Muscle layer of colon (tissue), 2 donors: ENCODE data around the gene LRP8.

Source experiments
- H3K27ac ChIP-seq: one replicate; pipeline ENCODE4 v1.7.0; 2013; ENCODE audit warnings: low read depth, mild to moderate bottlenecking, low read length, moderate library complexity
- H3K27me3 ChIP-seq, 2 donors: one replicate each; pipeline ENCODE4 v1.7.0; 2013; ENCODE audit warnings: low read length in 2 of 2, mild to moderate bottlenecking in 2 of 2; ENCODE audit not compliant: insufficient read depth in 2 of 2, control insufficient read depth in 1 of 2
- H3K36me3 ChIP-seq: one replicate; pipeline ENCODE4 v1.7.0; 2013; ENCODE audit warnings: mild to moderate bottlenecking, low read length; ENCODE audit not compliant: insufficient read depth
- H3K4me1 ChIP-seq: one replicate; pipeline ENCODE4 v1.7.0; 2013; ENCODE audit warnings: mild to moderate bottlenecking, low read length; ENCODE audit not compliant: insufficient read depth
- H3K4me3 ChIP-seq, 2 donors: one replicate each; pipeline ENCODE4 v1.7.0; 2013; ENCODE audit warnings: low read length in 2 of 2, low read depth in 1 of 2, mild to moderate bottlenecking in 1 of 2, moderate library complexity in 1 of 2
- H3K9ac ChIP-seq: one replicate; pipeline ENCODE4 v1.7.0; 2013; ENCODE audit warnings: low read length
- H3K9me3 ChIP-seq: one replicate; pipeline ENCODE4 v1.7.0; 2013; ENCODE audit warnings: mild to moderate bottlenecking, low read length
- donor health status: abdominal sarcoma.
- donor health status: Adenocarcinoma of cecum.

LRP8 gene

DNA sequence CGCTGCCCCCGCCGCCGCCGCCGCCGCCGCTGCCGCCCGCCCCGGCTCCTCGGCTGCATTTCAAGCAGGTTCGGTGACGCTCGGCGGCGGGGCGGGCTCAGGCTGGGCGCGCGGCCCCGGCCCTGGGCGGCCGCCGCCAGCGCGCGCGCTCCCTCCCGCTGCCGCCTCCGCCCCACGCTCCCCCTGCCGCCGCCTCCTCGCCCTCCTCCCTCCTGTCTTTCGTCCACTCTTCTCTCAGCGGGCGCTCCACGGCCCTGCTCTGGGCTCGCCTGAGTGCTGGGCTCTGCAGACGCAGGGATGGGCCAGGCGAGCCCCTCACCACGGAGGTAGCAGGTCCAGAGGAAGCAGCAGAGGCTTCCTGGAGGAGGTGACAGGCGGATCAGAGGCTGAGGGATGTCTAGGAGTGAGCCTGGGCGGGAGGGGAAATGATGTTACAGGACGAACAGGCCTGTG lies at the start of gene LRP8:
Gene LRP8, minus strand, starts transcription at position 62 of the 453 bp plus-strand sequence. CDS start 158 bp downstream, outside the sequence.
- Histone ChIP-seq H3K9me3 (no peaks in the 10 kb centered on the region), H3K27me3 (no peaks in the 10 kb centered on the region), H3K36me3 (no peaks in the 10 kb centered on the region), H3K4me3 (peak within 1 kb of the TSS; percentile 67 to 80), H3K9ac (no peak within 1 kb of the TSS), H3K27ac (peak within 1 kb of the TSS; percentile 52), H3K4me1 (peaks cover 13% of the 10 kb centered on the region)

DNA sequence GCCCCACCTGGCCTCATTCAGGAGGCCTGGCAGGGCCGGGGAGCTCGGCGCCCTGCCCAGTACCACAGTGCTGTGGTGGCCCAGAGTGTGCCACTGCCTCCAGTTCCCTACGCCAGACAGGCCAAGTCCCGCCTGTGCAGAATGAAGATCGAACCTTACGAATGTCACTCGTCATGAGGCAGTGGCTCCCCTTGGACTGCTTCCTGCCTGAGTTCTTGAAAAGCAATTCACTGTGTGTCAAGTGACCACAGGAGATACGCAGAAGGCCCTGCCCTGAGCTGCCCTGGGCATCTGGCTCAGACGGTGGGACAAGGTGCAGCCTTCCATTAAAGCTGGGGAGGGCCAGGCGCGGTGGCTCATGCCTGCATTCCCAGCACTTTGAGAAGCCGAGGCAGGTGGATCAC lies 49.6 kb upstream of the LRP8 start:
- Histone ChIP-seq H3K4me3 (no peak overlapping the region), H3K4me1 (no peaks in the 10 kb centered on the region), H3K27ac (no peak overlapping the region), H3K27me3 (no peaks in the 10 kb centered on the region), H3K9ac (no peak overlapping the region), H3K36me3 (no peaks in the 10 kb centered on the region), H3K9me3 (no peaks in the 10 kb centered on the region)

DNA sequence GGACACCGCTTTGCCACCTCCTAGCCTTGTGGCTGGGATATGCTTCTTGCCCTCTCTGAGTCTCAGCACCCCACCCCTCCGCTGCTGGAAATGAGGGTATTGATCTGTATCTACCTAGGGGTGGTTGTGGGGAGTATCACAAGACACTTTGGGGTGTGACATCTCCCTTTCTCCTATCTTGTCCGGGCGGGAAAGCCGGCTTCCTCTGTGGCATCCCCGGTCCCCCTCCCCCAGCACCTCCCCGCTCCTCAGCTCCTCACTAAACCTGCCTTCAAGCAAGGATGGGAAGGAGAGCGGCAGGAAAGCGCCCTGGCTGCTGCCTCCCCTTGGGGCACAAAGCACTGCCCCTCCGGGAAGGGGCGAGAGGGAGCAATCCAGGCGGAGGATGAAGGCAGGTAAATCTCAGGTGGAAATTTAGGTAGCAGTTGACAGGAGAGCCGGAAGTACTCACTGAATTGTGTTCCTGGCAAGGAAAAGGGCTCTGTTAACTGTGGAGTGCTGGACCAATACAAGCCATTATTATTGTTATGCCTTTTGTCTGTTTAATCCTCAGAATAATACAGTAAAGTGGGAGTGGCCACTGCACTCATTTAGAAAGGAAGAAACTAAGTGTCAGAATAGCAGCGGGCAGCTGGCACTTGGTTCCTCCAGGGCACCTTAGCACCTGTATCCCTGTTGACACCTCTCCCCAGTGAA lies 49.0 kb upstream of the LRP8 start:
- H3K27ac ChIP-seq, result no peak overlapping the region
- H3K9me3 ChIP-seq, result no peaks in the 10 kb centered on the region
- H3K27me3 ChIP-seq, result no peaks in the 10 kb centered on the region
- no peak overlapping the region for H3K4me3 ChIP-seq
- no peaks in the 10 kb centered on the region for H3K4me1 ChIP-seq
- no peaks in the 10 kb centered on the region for H3K36me3 ChIP-seq
- no peak overlapping the region for H3K9ac ChIP-seq

DNA sequence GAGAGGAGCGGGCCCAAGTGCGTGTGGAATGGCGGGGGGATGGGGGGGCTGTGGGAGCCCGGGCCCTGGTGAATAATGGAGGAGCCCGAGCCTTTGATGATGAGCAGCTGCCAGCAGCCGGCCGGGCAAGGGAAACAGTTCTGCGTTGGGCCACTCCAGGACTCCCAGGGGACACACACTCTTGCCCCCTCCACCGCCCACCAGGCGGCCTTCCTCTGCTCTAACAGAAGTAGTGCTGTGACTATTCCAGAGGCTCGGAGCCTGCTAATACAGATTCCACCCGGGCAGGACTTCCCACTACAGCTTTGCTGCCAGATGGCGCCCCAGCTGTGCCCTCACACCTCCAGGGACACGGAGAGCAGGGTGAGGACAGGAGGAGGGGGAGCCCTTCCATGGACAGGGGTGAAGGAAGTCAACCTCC lies 48.2 kb upstream of the LRP8 start:
- Histone ChIP-seq H3K27me3 (no peaks in the 10 kb centered on the region), H3K4me3 (no peak overlapping the region), H3K9me3 (no peaks in the 10 kb centered on the region), H3K9ac (no peak overlapping the region), H3K4me1 (no peaks in the 10 kb centered on the region), H3K27ac (no peak overlapping the region), H3K36me3 (no peaks in the 10 kb centered on the region)

DNA sequence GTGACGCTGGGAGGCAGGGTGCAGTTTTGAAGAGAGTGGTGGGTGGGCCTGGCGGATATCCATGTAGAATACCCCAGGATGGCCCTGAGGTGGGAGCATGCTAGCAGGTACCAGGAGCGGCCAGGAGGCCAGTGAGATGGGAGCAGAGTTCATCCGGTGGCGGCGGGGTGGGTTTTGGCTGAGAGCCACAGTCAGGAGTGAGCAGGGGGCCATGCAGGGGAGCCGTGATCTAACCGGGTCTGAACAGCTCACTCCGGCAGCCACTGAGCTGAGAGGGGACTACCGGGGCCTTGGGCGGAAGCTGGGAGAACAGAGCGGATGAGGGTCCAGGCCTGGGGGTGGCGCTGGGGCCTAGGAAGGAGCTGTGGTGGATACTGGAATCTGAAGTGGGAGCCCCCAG lies 47.6 kb upstream of the LRP8 start:
- no peaks in the 10 kb centered on the region for H3K4me1 ChIP-seq
- H3K27ac ChIP-seq, result no peak overlapping the region
- H3K27me3 ChIP-seq, result no peaks in the 10 kb centered on the region
- no peak overlapping the region for H3K9ac ChIP-seq
- H3K9me3 ChIP-seq, result no peaks in the 10 kb centered on the region
- H3K36me3 ChIP-seq, result no peaks in the 10 kb centered on the region
- H3K4me3 ChIP-seq, result no peak overlapping the region

DNA sequence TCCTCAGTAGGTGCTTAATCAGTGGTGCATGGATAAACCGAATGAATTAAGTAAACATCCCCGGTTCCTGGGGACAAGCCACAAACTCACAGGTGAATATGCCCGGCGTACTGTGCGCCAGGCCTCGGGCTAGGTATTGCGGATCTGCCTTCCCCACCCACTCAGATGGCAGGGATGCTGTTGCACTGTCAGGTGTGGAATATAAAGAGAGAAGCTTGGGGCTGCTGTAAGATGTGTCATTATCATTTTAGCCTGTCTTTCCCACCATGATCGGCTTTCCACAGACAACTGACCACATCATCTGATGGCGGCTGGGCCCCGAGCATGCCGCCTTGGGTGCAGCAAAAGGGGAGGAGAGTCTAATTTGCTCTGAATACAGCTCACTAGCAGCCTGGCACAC lies 45.4 kb upstream of the LRP8 start:
- no peaks in the 10 kb centered on the region for H3K4me1 ChIP-seq
- H3K36me3 ChIP-seq, result no peaks in the 10 kb centered on the region
- no peaks in the 10 kb centered on the region for H3K9me3 ChIP-seq
- no peak overlapping the region for H3K4me3 ChIP-seq
- no peak overlapping the region for H3K9ac ChIP-seq
- no peak overlapping the region for H3K27ac ChIP-seq
- no peaks in the 10 kb centered on the region for H3K27me3 ChIP-seq

DNA sequence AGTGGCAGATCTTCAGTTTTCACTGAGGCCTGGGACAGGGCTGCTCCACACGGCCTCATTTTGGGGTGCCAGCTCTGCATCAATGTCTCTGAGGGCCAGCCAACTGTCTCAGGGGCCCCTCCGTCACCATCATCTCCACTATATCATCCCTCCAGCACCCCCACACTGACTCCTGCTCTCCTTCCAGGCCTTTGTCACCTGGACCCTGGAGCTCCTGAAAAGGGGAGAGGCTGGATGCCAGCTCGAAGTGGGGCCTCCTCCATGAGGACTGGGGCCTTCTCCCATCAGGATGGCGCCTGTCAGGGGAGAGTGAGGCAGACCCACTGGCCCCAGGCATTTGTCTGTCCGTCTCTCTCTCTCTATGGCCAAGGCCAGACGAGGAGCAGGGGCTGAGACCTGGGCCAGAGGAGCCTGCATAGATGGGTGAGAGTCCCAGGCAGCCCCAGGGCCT lies 44.7 kb upstream of the LRP8 start:
- no peaks in the 10 kb centered on the region for H3K27me3 ChIP-seq
- H3K9me3 ChIP-seq, result no peaks in the 10 kb centered on the region
- no peak overlapping the region for H3K27ac ChIP-seq
- no peak overlapping the region for H3K4me3 ChIP-seq
- no peak overlapping the region for H3K9ac ChIP-seq
- no peaks in the 10 kb centered on the region for H3K36me3 ChIP-seq
- H3K4me1 ChIP-seq, result no peaks in the 10 kb centered on the region

DNA sequence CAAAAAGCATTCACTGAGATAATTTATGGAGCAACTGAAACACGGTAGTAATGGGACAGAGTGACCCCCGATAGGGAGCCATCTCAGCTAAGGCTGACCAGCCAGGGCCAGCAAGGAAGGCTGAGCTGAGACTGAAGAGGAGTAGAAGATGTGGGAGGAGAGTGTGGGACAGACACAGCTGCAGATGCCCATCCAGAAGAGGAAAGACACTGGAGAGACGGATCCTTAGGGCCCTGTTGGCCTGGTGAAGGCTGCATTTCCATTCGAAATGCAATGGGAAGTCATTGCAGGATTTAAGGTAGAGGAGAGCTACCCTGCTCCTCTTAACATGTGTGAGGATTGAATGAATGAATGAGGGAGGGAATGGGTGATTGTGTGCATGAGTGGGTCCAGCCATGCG lies 44.0 kb upstream of the LRP8 start:
- no peak overlapping the region for H3K4me3 ChIP-seq
- H3K27me3 ChIP-seq, result no peaks in the 10 kb centered on the region
- H3K36me3 ChIP-seq, result no peaks in the 10 kb centered on the region
- H3K4me1 ChIP-seq, result no peaks in the 10 kb centered on the region
- no peak overlapping the region for H3K27ac ChIP-seq
- H3K9me3 ChIP-seq, result no peaks in the 10 kb centered on the region
- no peak overlapping the region for H3K9ac ChIP-seq

DNA sequence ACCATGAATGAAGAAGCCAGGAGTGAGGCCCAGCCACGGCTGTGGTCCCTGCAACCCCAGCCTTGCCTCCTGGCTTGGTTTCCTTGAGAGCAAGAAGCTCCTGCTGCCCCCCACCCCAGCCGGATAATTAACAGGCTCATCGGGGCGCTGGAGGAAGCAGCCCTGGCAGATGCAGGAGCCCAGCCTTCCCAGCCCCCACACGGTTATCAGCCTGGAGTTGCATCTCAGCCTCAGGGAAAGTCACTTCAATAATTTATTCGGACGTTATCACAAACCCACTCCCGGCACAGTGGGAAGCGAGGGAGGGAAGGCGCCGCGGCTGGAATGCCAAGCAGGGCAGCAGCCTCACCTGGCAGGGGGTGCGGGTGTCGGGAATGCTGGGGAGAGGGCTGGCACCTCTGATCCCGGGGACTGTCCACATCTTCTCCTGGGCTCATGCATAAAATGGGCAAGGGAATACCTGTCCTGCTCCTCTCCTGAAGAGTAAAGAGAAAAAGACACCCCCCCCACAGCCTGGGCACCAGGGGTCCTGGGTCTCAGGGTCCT lies 43.3 kb upstream of the LRP8 start:
- H3K36me3 ChIP-seq, result no peaks in the 10 kb centered on the region
- H3K27ac ChIP-seq, result no peak overlapping the region
- no peaks in the 10 kb centered on the region for H3K4me1 ChIP-seq
- no peaks in the 10 kb centered on the region for H3K9me3 ChIP-seq
- no peak overlapping the region for H3K4me3 ChIP-seq
- no peaks in the 10 kb centered on the region for H3K27me3 ChIP-seq
- H3K9ac ChIP-seq, result no peak overlapping the region

DNA sequence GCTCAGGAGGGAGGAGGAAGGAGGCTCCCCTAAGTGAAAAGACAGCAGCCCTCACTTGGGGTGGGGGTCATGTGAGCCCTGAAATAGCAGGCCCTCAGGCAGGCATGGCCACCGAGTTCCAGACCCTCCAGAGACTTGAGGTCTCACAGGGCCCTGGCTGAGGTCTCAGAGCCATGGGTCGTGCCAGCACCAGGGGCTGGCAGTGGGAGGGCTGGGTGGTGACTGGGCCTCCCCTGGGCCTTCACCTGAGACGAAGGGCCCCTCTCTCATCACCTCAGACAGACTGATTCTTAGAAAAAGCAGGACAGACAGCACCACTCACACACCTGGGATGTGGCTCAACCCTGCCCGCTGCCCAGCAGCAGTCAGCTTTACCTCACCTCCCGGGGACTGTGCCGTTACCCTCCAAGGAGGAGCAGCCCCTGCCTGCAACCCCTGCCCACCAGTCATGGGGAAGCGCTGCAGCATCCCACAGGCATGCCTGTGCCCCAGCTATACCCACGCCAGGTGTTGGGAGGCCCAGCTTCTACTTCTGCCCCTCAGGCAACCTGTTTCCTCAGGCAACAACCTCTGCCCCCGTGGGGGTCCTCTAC lies 42.6 kb upstream of the LRP8 start:
- no peaks in the 10 kb centered on the region for H3K27me3 ChIP-seq
- no peaks in the 10 kb centered on the region for H3K36me3 ChIP-seq
- no peak overlapping the region for H3K27ac ChIP-seq
- no peaks in the 10 kb centered on the region for H3K4me1 ChIP-seq
- no peak overlapping the region for H3K9ac ChIP-seq
- no peak overlapping the region for H3K4me3 ChIP-seq
- H3K9me3 ChIP-seq, result no peaks in the 10 kb centered on the region

DNA sequence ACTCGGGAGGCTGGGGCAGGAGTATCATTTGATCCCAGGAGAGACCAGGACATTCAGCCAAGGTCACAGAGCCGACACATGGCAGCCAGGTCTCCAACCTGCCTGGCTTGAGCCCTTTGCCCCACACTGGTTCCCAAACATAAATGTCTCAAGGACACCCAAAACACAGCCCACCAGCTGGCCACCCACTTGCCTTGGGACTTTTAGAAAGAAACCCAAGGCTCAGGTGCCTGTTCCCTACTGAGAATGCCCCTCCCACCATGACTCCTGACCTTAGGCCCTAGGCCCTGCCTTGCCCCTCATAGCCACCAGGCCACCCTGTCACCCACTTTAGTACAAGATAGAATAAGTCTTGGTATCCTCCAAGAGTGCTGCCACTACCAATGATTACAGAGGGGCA lies 41.9 kb upstream of the LRP8 start:
- no peak overlapping the region for H3K4me3 ChIP-seq
- H3K36me3 ChIP-seq, result no peaks in the 10 kb centered on the region
- no peaks in the 10 kb centered on the region for H3K4me1 ChIP-seq
- no peak overlapping the region for H3K9ac ChIP-seq
- H3K27ac ChIP-seq, result no peak overlapping the region
- no peaks in the 10 kb centered on the region for H3K9me3 ChIP-seq
- no peaks in the 10 kb centered on the region for H3K27me3 ChIP-seq
